PC-3 (cell line): ENCODE measurements around the gene MVB12B.

Source experiments
- EZH2phosphoT487 ChIP-seq: fragments of 300-600 bp; sonication (generic); IDR thresholded peaks from 2 replicates; pipeline ENCODE4 v1.6.1; 2018; ENCODE audit warnings: mild to moderate bottlenecking, antibody characterized with exemption, low read length, borderline replicate concordance
- TF ChIP-seq, protein P1 (sequence below): fragments of 300-600 bp; sonication (generic); conservative IDR thresholded peaks from 2 replicates; pipeline ENCODE4 v1.5.1; 2017; ENCODE audit warnings: antibody characterized with exemption, low read depth, mild to moderate bottlenecking, low read length

DNA sequence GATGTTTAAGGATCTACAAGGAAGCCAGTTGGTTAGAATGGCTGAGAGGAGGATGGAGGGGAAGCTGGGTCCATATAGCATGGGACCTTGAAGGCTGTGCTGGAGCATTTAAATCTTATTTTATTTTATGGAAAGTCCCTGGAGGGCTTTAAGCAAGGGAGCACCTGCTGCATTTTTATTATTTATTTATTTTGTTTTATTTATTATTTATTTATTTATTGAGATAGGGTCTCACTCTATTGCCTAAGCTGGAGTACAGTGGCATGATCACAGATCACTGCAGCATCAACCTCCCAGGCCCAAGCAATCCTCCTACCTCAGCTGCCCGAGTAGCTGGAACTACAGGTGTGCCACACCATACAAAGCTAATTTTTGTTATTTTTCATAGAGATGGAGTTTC lies 4.9 kb upstream of the MVB12B start:
- TF ChIP-seq, protein P1, sequence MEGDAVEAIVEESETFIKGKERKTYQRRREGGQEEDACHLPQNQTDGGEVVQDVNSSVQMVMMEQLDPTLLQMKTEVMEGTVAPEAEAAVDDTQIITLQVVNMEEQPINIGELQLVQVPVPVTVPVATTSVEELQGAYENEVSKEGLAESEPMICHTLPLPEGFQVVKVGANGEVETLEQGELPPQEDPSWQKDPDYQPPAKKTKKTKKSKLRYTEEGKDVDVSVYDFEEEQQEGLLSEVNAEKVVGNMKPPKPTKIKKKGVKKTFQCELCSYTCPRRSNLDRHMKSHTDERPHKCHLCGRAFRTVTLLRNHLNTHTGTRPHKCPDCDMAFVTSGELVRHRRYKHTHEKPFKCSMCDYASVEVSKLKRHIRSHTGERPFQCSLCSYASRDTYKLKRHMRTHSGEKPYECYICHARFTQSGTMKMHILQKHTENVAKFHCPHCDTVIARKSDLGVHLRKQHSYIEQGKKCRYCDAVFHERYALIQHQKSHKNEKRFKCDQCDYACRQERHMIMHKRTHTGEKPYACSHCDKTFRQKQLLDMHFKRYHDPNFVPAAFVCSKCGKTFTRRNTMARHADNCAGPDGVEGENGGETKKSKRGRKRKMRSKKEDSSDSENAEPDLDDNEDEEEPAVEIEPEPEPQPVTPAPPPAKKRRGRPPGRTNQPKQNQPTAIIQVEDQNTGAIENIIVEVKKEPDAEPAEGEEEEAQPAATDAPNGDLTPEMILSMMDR = no peak
- no peak for TF ChIP-seq EZH2phosphoT487
